GM23338 (cell line): ENCODE results near the gene HDAC11. TPM values are rescaled to one million over a fixed set of nuclear protein-coding genes. Genes with fewer than 3 reads are reported as not detected.

ENCODE experiments used
- ATAC-seq: fragments of 200-7000 bp; cut with Tn5 transposase; 3 replicates; pipeline ENCODE4 v1.9.1; 2020
- DNase-seq: peaks from one replicate; pipeline ENCODE4 v3.0.0-alpha.2; 2015; ENCODE audit warnings: low spot score
- H2AFZ ChIP-seq: fragments of 200-600 bp; sonication (generic); 2 replicates; pipeline ENCODE4 v1.8.0; 2016; ENCODE audit warnings: antibody characterized with exemption, mild to moderate bottlenecking, moderate library complexity
- H3F3A ChIP-seq: fragments of 200-600 bp; sonication (generic); replicated peaks from 2 replicates; pipeline ENCODE4 v1.8.0; 2017; ENCODE audit warnings: antibody characterized with exemption, mixed run types, low read depth
- H3K27ac ChIP-seq: fragments of 200-600 bp; sonication (generic); 2 replicates; pipeline ENCODE4 v1.6.1; 2016; ENCODE audit warnings: low read depth
- H3K27me3 ChIP-seq: fragments of 200-600 bp; sonication (generic); 2 replicates; pipeline ENCODE4 v1.8.0; 2016; ENCODE audit warnings: mild to moderate bottlenecking, mixed run types, moderate library complexity; ENCODE audit not compliant: insufficient read depth
- H3K36me3 ChIP-seq: fragments of 200-600 bp; sonication (generic); 2 replicates; pipeline ENCODE4 v1.8.0; 2016; ENCODE audit warnings: mild to moderate bottlenecking; ENCODE audit not compliant: insufficient read depth
- H3K4me1 ChIP-seq: fragments of 200-600 bp; sonication (generic); 2 replicates; pipeline ENCODE4 v1.8.0; 2016; ENCODE audit warnings: mild to moderate bottlenecking, moderate library complexity; ENCODE audit not compliant: insufficient read depth
- H3K4me2 ChIP-seq: fragments of 200-600 bp; sonication (generic); 2 replicates; pipeline ENCODE4 v1.7.1; 2017; ENCODE audit warnings: mixed run types
- H3K4me3 ChIP-seq: fragments of 200-600 bp; sonication (generic); 2 replicates; pipeline ENCODE4 v1.6.1; 2016; ENCODE audit warnings: mixed run types
- H3K79me2 ChIP-seq: fragments of 200-600 bp; sonication (generic); replicated peaks from 2 replicates; pipeline ENCODE4 v1.8.0; 2017; ENCODE audit warnings: mild to moderate bottlenecking; ENCODE audit not compliant: insufficient read depth
- H3K9me2 ChIP-seq: fragments of 200-600 bp; sonication (generic); 2 replicates; pipeline ENCODE4 v1.8.0; 2017; ENCODE audit not compliant: insufficient read depth
- H4K20me1 ChIP-seq: fragments of 200-600 bp; sonication (generic); replicated peaks from 2 replicates; pipeline ENCODE4 v1.8.0; 2017; ENCODE audit warnings: mild to moderate bottlenecking; ENCODE audit not compliant: insufficient read depth
- H3K27ac Mint-ChIP-seq: 2 replicates; pipeline ENCODE4 v1.8.0; 2020; ENCODE audit warnings: inconsistent platforms, mild to moderate bottlenecking, moderate library complexity, mixed read lengths
- H3K27me3 Mint-ChIP-seq: 3 replicates; pipeline ENCODE4 v1.8.0; 2022; ENCODE audit warnings: low read depth, mild to moderate bottlenecking, moderate library complexity, mixed read lengths, inconsistent platforms; ENCODE audit not compliant: insufficient read depth, poor library complexity
- H3K36me3 Mint-ChIP-seq: 3 replicates; pipeline ENCODE4 v1.8.0; 2021; ENCODE audit warnings: low read depth, mild to moderate bottlenecking, inconsistent platforms, moderate library complexity, mixed read lengths
- H3K4me1 Mint-ChIP-seq: 3 replicates; pipeline ENCODE4 v1.8.0; 2020; ENCODE audit warnings: mild to moderate bottlenecking, inconsistent platforms, mixed read lengths
- H3K4me3 Mint-ChIP-seq: 3 replicates; pipeline ENCODE4 v1.8.0; 2021; ENCODE audit warnings: moderate library complexity, mild to moderate bottlenecking, inconsistent platforms, mixed read lengths
- H3K9me3 Mint-ChIP-seq: 3 replicates; pipeline ENCODE4 v1.8.0; 2020; ENCODE audit warnings: moderate library complexity, mild to moderate bottlenecking, inconsistent platforms, mixed read lengths
- CTCF ChIP-seq, 2 experiments: fragments of 200-600 bp in 1 of 2; sonication (generic) in 1 of 2; conservative IDR thresholded peaks; 2 replicates each; pipeline versions ENCODE4 v1.5.1 to v1.6.1; 2016 to 2017; ENCODE audit warnings: antibody characterized with exemption in 2 of 2, low read depth in 2 of 2, mild to moderate bottlenecking in 2 of 2, moderate library complexity in 1 of 2
- ETS1 ChIP-seq: IDR thresholded peaks from 2 replicates; pipeline ENCODE4 v1.6.1; 2016; ENCODE audit warnings: antibody characterized with exemption
- POLR2AphosphoS5 ChIP-seq: IDR thresholded peaks from 2 replicates; pipeline ENCODE4 v1.6.1; 2016; ENCODE audit warnings: antibody characterized with exemption, low read depth
- STAT1 ChIP-seq: IDR thresholded peaks from one replicate; pipeline ENCODE4 v1.6.1; 2016; ENCODE audit warnings: antibody characterized with exemption; ENCODE audit not compliant: unreplicated experiment
- ZNF462 ChIP-seq: fragments of 250-450 bp; sonication (Bioruptor Pico); IDR thresholded peaks from 2 replicates; pipeline ENCODE4 v1.5.0; 2020; ENCODE audit warnings: mild to moderate bottlenecking, moderate library complexity
- polyA plus RNA-seq: library from polyadenylated mRNA; unstranded; fragments of >200 nt; fragmentation: Nextera tagmentation; extraction: Ambion mirVana; gene quantifications from 2 replicates; pipeline ENCODE4 v1.2.1, GENCODE V29; 2016
- total RNA-seq: library from RNA; depleted of rRNA; stranded (reverse); fragments of >200 nt; shearing (Covaris generic); gene quantifications from 2 replicates; pipeline ENCODE4 v1.2.3, GENCODE V29; 2014

The HDAC11 gene
- total and polyA plus RNA-seq, 2 experiments from 2014 or later: 5.4 to 15.8 TPM

GRCh38 chr3:13472286-13472685 lies 7.8 kb upstream of the HDAC11 start (continued):
- TF ChIP-seq ZNF462 (CRISPR knock-in tag) (no peak), CTCF (conservative IDR thresholded peaks at IDR 0.05; ENCODE audit: low read depth in 2 of 2) (no peak), STAT1 (no peak)

- ATAC-seq (peak; percentile 61), DNase-seq (peak; percentile 38)
- Histone ChIP-seq H3K36me3 (no peaks in the 10 kb centered on the region), H3K27me3 (no peaks in the 10 kb centered on the region), H3K27ac (no peak overlapping the region), H3K9me2 (no peaks in the 10 kb centered on the region), H4K20me1 (no peaks in the 10 kb centered on the region), H3K4me1 (peaks cover 21% of the 10 kb centered on the region), H3F3A (peaks cover 6% of the 10 kb centered on the region; the same call in 1 of the 2 replicates), H3K79me2 (no peaks in the 10 kb centered on the region), H2AFZ (no peak overlapping the region), H3K4me3 (0 out of 2 replicates have a peak overlapping the region, but pooled peaks have one; percentile 30), H3K4me2 (peak overlapping the region; percentile 65)
- Mint-ChIP-seq H3K27me3 (peaks cover 21% of the 10 kb centered on the region), H3K36me3 (no peaks in the 10 kb centered on the region), H3K4me1 (peaks cover 55% of the 10 kb centered on the region), H3K9me3 (no peaks in the 10 kb centered on the region), H3K4me3 (no peak overlapping the region), H3K27ac (no peak overlapping the region)
- TF ChIP-seq ZNF462 (CRISPR knock-in tag): no peak
- no peak for TF ChIP-seq STAT1
- TF ChIP-seq ETS1: peak; percentile 22; the same call in 1 of the 2 replicates
- TF ChIP-seq POLR2AphosphoS5: peak; percentile 53
These were observed 7.1 kb upstream of the HDAC11 start for GRCh38 chr3:13473020-13473419.
